Ishikawa (cell line): ENCODE results near the gene MFSD12.

ENCODE experiments used
- CEBPB ChIP-seq: IDR thresholded peaks from 2 replicates; pipeline ENCODE4 v1.6.1; 2012
- EGR1 ChIP-seq: IDR thresholded peaks from 2 replicates; pipeline ENCODE4 v1.6.1; 2012
- EP300 ChIP-seq: IDR thresholded peaks from 2 replicates; pipeline ENCODE4 v1.6.1; 2012; ENCODE audit warnings: borderline replicate concordance
- TAF1 ChIP-seq: IDR thresholded peaks from 2 replicates; pipeline ENCODE4 v1.6.1; 2012; ENCODE audit warnings: low read depth, mild to moderate bottlenecking
- TCF12 ChIP-seq: IDR thresholded peaks from 2 replicates; pipeline ENCODE4 v1.6.1; 2012; ENCODE audit warnings: low read depth
- YY1 ChIP-seq: IDR thresholded peaks from 2 replicates; pipeline ENCODE4 v1.6.1; 2012; ENCODE audit warnings: low read depth
- ZBTB7A ChIP-seq: IDR thresholded peaks from 2 replicates; pipeline ENCODE4 v1.6.1; 2012; ENCODE audit warnings: low read depth

DNA sequence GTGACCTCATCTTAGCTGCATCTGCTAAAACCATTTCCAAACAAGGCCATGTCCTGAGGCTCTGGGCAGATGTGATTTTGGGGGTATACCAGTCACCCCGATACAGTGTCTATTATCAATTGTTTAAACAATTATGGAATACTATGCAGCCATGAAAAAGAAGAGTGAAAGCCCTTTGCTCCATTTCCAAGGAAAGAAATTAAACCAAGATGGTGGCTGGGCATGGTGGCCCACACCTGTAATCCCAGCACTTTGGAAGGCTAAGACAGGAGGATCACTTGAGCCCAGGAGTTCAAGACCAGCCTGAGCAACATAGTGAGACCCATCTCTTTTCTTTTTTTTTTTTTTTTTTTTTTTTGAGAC is 17.6 kb downstream of the MFSD12 start:
- TF ChIP-seq TAF1, result no peak
- TF ChIP-seq TCF12, result no peak
- TF ChIP-seq CEBPB, result no peak
- TF ChIP-seq EP300, result no peak
- no peak for TF ChIP-seq YY1
- no peak for TF ChIP-seq ZBTB7A
- TF ChIP-seq EGR1, result no peak
